GM23338 (cell line): ENCODE results near the gene WIPF1. TPM values are rescaled to one million over a fixed set of nuclear protein-coding genes. Genes with fewer than 3 reads are reported as not detected.

Experiments used
- ATAC-seq: fragments of 200-7000 bp; cut with Tn5 transposase; 3 replicates; pipeline ENCODE4 v1.9.1; 2020
- DNase-seq: peaks from one replicate; pipeline ENCODE4 v3.0.0-alpha.2; 2015; ENCODE audit warnings: low spot score
- H2AFZ ChIP-seq: fragments of 200-600 bp; sonication (generic); 2 replicates; pipeline ENCODE4 v1.8.0; 2016; ENCODE audit warnings: antibody characterized with exemption, mild to moderate bottlenecking, moderate library complexity
- H3F3A ChIP-seq: fragments of 200-600 bp; sonication (generic); replicated peaks from 2 replicates; pipeline ENCODE4 v1.8.0; 2017; ENCODE audit warnings: antibody characterized with exemption, mixed run types, low read depth
- H3K27ac ChIP-seq: fragments of 200-600 bp; sonication (generic); 2 replicates; pipeline ENCODE4 v1.6.1; 2016; ENCODE audit warnings: low read depth
- H3K27me3 ChIP-seq: fragments of 200-600 bp; sonication (generic); 2 replicates; pipeline ENCODE4 v1.8.0; 2016; ENCODE audit warnings: mild to moderate bottlenecking, mixed run types, moderate library complexity; ENCODE audit not compliant: insufficient read depth
- H3K36me3 ChIP-seq: fragments of 200-600 bp; sonication (generic); 2 replicates; pipeline ENCODE4 v1.8.0; 2016; ENCODE audit warnings: mild to moderate bottlenecking; ENCODE audit not compliant: insufficient read depth
- H3K4me1 ChIP-seq: fragments of 200-600 bp; sonication (generic); 2 replicates; pipeline ENCODE4 v1.8.0; 2016; ENCODE audit warnings: mild to moderate bottlenecking, moderate library complexity; ENCODE audit not compliant: insufficient read depth
- H3K4me2 ChIP-seq: fragments of 200-600 bp; sonication (generic); 2 replicates; pipeline ENCODE4 v1.7.1; 2017; ENCODE audit warnings: mixed run types
- H3K4me3 ChIP-seq: fragments of 200-600 bp; sonication (generic); 2 replicates; pipeline ENCODE4 v1.6.1; 2016; ENCODE audit warnings: mixed run types
- H3K79me2 ChIP-seq: fragments of 200-600 bp; sonication (generic); replicated peaks from 2 replicates; pipeline ENCODE4 v1.8.0; 2017; ENCODE audit warnings: mild to moderate bottlenecking; ENCODE audit not compliant: insufficient read depth
- H3K9me2 ChIP-seq: fragments of 200-600 bp; sonication (generic); 2 replicates; pipeline ENCODE4 v1.8.0; 2017; ENCODE audit not compliant: insufficient read depth
- H4K20me1 ChIP-seq: fragments of 200-600 bp; sonication (generic); replicated peaks from 2 replicates; pipeline ENCODE4 v1.8.0; 2017; ENCODE audit warnings: mild to moderate bottlenecking; ENCODE audit not compliant: insufficient read depth
- H3K27ac Mint-ChIP-seq: 2 replicates; pipeline ENCODE4 v1.8.0; 2020; ENCODE audit warnings: inconsistent platforms, mild to moderate bottlenecking, moderate library complexity, mixed read lengths
- H3K27me3 Mint-ChIP-seq: 3 replicates; pipeline ENCODE4 v1.8.0; 2022; ENCODE audit warnings: low read depth, mild to moderate bottlenecking, moderate library complexity, mixed read lengths, inconsistent platforms; ENCODE audit not compliant: insufficient read depth, poor library complexity
- H3K36me3 Mint-ChIP-seq: 3 replicates; pipeline ENCODE4 v1.8.0; 2021; ENCODE audit warnings: low read depth, mild to moderate bottlenecking, inconsistent platforms, moderate library complexity, mixed read lengths
- H3K4me1 Mint-ChIP-seq: 3 replicates; pipeline ENCODE4 v1.8.0; 2020; ENCODE audit warnings: mild to moderate bottlenecking, inconsistent platforms, mixed read lengths
- H3K4me3 Mint-ChIP-seq: 3 replicates; pipeline ENCODE4 v1.8.0; 2021; ENCODE audit warnings: moderate library complexity, mild to moderate bottlenecking, inconsistent platforms, mixed read lengths
- H3K9me3 Mint-ChIP-seq: 3 replicates; pipeline ENCODE4 v1.8.0; 2020; ENCODE audit warnings: moderate library complexity, mild to moderate bottlenecking, inconsistent platforms, mixed read lengths
- CREB1 ChIP-seq: fragments of 250-450 bp; sonication (Bioruptor Pico); IDR thresholded peaks from 2 replicates; pipeline ENCODE4 v1.5.0; 2020; ENCODE audit warnings: low read depth, mild to moderate bottlenecking, moderate library complexity
- CTCF ChIP-seq, 2 experiments: fragments of 200-600 bp in 1 of 2; sonication (generic) in 1 of 2; conservative IDR thresholded peaks; 2 replicates each; pipeline versions ENCODE4 v1.5.1 to v1.6.1; 2016 to 2017; ENCODE audit warnings: antibody characterized with exemption in 2 of 2, low read depth in 2 of 2, mild to moderate bottlenecking in 2 of 2, moderate library complexity in 1 of 2
- EZH2 ChIP-seq: fragments of 200-600 bp; sonication (generic); IDR thresholded peaks from one replicate; pipeline ENCODE4 v1.8.0; 2017; ENCODE audit warnings: antibody characterized with exemption, mild to moderate bottlenecking, low read depth; ENCODE audit not compliant: unreplicated experiment
- EZH2phosphoT487 ChIP-seq: fragments of 200-600 bp; sonication (generic); IDR thresholded peaks from one replicate; pipeline ENCODE4 v1.8.1; 2018; ENCODE audit warnings: antibody characterized with exemption; ENCODE audit not compliant: unreplicated experiment
- JUNB ChIP-seq: IDR thresholded peaks from one replicate; pipeline ENCODE4 v1.6.1; 2016; ENCODE audit warnings: antibody characterized with exemption; ENCODE audit not compliant: unreplicated experiment
- NANOG ChIP-seq: IDR thresholded peaks from 2 replicates; pipeline ENCODE4 v1.6.1; 2016; ENCODE audit warnings: antibody characterized with exemption, borderline replicate concordance
- STAT1 ChIP-seq: IDR thresholded peaks from one replicate; pipeline ENCODE4 v1.6.1; 2016; ENCODE audit warnings: antibody characterized with exemption; ENCODE audit not compliant: unreplicated experiment
- polyA plus RNA-seq: library from polyadenylated mRNA; unstranded; fragments of >200 nt; fragmentation: Nextera tagmentation; extraction: Ambion mirVana; gene quantifications from 2 replicates; pipeline ENCODE4 v1.2.1, GENCODE V29; 2016
- total RNA-seq: library from RNA; depleted of rRNA; stranded (reverse); fragments of >200 nt; shearing (Covaris generic); gene quantifications from 2 replicates; pipeline ENCODE4 v1.2.3, GENCODE V29; 2014
- TF ChIP-seq, protein P1 (sequence below): IDR thresholded peaks from one replicate; pipeline ENCODE4 v1.6.1; 2018; ENCODE audit warnings: antibody characterized with exemption; ENCODE audit not compliant: unreplicated experiment

Gene WIPF1
- total and polyA plus RNA-seq, 2 experiments from 2014 or later = 3.0 to 6.0 TPM

DNA sequence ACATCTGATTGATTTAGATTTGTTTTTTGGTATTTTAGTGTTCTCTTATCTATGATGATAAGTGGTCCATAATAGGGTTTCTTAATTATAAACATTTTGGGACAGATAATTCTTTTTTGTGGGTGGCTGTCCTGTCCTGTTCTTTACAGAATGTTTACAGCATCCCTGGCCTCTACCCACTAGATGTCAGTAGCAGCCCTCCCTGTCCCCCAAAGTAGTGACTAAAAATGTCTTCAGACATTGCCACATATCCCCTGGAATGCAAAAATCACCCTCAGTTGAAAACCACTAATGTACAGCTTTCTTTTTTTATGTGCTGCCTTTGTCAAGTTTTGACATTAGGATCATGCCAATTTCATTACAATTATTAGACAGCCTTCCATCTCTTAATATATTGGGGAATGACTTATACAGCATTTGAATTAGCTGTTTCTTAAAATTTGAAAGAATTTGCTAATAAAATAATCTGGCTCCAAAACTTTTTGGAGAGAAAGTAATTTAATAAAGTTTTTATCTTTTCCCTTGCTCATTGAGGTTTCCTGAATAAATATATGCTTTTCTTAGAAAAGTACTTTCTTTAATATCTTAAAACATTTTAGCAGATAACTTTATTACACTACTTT is 19.5 kb downstream of the WIPF1 start:
- no peaks in the 10 kb centered on the region for H3K27me3 ChIP-seq
- Mint-ChIP-seq H3K27ac (no peak overlapping the region), H3K4me1 (peaks cover 6% of the 10 kb centered on the region; the same call in 2 of the 3 replicates), H3K36me3 (no peaks in the 10 kb centered on the region), H3K4me3 (no peak overlapping the region), H3K9me3 (no peaks in the 10 kb centered on the region), H3K27me3 (peaks cover 2% of the 10 kb centered on the region)
- H3K9me2 ChIP-seq = no peaks in the 10 kb centered on the region
- TF ChIP-seq STAT1 = no peak
- TF ChIP-seq CTCF (conservative IDR thresholded peaks at IDR 0.05; ENCODE audit: low read depth in 2 of 2) = peak; percentile 76 to 84
- TF ChIP-seq JUNB = no peak
- no peak for TF ChIP-seq EZH2phosphoT487
- TF ChIP-seq NANOG = no peak
- H3K4me2 ChIP-seq = no peak overlapping the region
- no peaks in the 10 kb centered on the region for H3K79me2 ChIP-seq
- H3K4me1 ChIP-seq = no peaks in the 10 kb centered on the region
- no peaks in the 10 kb centered on the region for H3K36me3 ChIP-seq
- H3K4me3 ChIP-seq = no peak overlapping the region
- no peaks in the 10 kb centered on the region for H3F3A ChIP-seq
- H2AFZ ChIP-seq = no peak overlapping the region
- no peaks in the 10 kb centered on the region for H4K20me1 ChIP-seq
- no peak overlapping the region for H3K27ac ChIP-seq
- ATAC-seq (peak; percentile 70), DNase-seq (peak; percentile 61)

DNA sequence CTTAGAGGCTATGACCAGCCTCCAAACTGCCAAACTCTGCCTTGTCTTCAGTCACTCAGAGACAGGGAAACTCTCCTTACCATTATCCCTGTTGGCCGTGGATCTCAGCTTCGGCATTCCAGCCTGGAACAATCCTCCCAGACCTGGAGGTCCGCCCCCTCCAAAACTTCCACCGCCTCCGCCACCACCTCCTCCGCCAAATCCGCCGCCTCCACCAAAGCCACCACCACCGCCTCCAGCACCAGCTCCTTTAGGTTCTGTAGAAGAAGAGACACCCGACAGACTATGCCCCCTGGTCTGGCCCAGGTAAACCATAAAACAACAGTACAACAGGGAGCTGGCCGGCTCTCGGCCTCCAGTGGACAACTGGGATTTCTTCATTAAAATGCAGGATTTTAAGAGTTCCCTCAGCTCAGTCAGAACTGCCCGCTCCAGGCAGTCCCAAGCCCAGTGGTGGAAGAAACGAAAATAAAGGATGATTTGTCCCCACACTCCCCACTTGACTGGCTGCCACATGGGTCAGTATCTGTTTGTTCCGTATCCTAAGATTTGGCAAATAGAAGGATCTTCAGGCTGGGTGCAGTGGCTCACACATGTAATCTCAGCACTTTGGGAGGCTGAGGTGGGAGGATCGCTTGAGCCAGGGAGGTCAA is 22.4 kb downstream of the WIPF1 start:
- Mint-ChIP-seq H3K9me3 (no peaks in the 10 kb centered on the region), H3K36me3 (peaks cover 6% of the 10 kb centered on the region; the same call in 2 of the 3 replicates), H3K4me3 (no peak overlapping the region), H3K27me3 (peaks cover 5% of the 10 kb centered on the region), H3K27ac (no peak overlapping the region), H3K4me1 (0 out of 3 replicates have a peak, but pooled peaks cover 3% of the 10 kb centered on the region)
- Histone ChIP-seq H3K27ac (no peak overlapping the region), H4K20me1 (no peaks in the 10 kb centered on the region), H3F3A (no peaks in the 10 kb centered on the region), H2AFZ (no peak overlapping the region), H3K79me2 (no peaks in the 10 kb centered on the region), H3K9me2 (no peaks in the 10 kb centered on the region), H3K4me1 (no peaks in the 10 kb centered on the region), H3K4me2 (no peak overlapping the region), H3K4me3 (no peak overlapping the region), H3K36me3 (no peaks in the 10 kb centered on the region), H3K27me3 (no peaks in the 10 kb centered on the region)
- ATAC-seq (no peak), DNase-seq (no peak)
- TF ChIP-seq, protein P1, sequence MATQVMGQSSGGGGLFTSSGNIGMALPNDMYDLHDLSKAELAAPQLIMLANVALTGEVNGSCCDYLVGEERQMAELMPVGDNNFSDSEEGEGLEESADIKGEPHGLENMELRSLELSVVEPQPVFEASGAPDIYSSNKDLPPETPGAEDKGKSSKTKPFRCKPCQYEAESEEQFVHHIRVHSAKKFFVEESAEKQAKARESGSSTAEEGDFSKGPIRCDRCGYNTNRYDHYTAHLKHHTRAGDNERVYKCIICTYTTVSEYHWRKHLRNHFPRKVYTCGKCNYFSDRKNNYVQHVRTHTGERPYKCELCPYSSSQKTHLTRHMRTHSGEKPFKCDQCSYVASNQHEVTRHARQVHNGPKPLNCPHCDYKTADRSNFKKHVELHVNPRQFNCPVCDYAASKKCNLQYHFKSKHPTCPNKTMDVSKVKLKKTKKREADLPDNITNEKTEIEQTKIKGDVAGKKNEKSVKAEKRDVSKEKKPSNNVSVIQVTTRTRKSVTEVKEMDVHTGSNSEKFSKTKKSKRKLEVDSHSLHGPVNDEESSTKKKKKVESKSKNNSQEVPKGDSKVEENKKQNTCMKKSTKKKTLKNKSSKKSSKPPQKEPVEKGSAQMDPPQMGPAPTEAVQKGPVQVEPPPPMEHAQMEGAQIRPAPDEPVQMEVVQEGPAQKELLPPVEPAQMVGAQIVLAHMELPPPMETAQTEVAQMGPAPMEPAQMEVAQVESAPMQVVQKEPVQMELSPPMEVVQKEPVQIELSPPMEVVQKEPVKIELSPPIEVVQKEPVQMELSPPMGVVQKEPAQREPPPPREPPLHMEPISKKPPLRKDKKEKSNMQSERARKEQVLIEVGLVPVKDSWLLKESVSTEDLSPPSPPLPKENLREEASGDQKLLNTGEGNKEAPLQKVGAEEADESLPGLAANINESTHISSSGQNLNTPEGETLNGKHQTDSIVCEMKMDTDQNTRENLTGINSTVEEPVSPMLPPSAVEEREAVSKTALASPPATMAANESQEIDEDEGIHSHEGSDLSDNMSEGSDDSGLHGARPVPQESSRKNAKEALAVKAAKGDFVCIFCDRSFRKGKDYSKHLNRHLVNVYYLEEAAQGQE = no peak
- TF ChIP-seq STAT1 (no peak), JUNB (no peak), EZH2phosphoT487 (no peak), CREB1 (no peak), CTCF (conservative IDR thresholded peaks at IDR 0.05; ENCODE audit: low read depth in 2 of 2) (no peak), EZH2 (no peak)
